SK-N-MC (cell line): ENCODE results near the gene CCDC66.

Experiments used
- EZH2 ChIP-seq: fragments of 200-600 bp; sonication (generic); IDR thresholded peaks from one replicate; pipeline ENCODE4 v1.6.1; 2017; ENCODE audit warnings: antibody characterized with exemption
- POLR2AphosphoS5 ChIP-seq: IDR thresholded peaks from 2 replicates; pipeline ENCODE4 v1.6.1; 2012; ENCODE audit warnings: mild to moderate bottlenecking, low read depth, low read length, borderline replicate concordance

DNA sequence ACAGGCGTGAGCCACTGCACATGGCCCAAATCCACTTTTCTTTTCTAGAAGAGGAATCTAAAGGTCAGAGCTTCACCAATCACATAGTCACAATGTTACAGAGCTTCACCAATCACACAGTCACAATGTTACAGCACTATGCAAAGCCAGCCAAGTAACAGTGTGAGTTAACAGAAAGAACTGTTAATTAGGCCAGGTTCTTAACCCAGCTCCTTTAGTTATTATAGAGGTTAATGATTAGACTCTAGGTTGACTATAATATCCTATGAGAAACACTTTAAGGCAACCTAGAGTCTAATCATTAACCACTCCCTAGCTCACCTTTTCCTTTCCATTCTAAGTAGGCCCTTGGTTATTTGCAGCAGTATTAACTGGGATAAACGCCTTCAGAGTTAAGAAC is 72.1 kb downstream of the CCDC66 start:
- TF ChIP-seq EZH2 (no peak), POLR2AphosphoS5 (no peak)
